Measurements from ENCODE around the gene CDK17. TPM values are rescaled to one million over a fixed set of nuclear protein-coding genes. Genes with fewer than 3 reads are reported as not detected.
"Not testable (repeated sequence)": the region's sequence is repeated elsewhere in the genome, so short reads cannot be mapped to it uniquely, and the experiment has no call there.

CDK17 gene
- total and polyA plus RNA-seq, 5 donors from 2014 or later, result 21.6 to 120 (median 26.8) TPM

- ATAC-seq (ENCODE audit: low read depth in 2 of 2) (no peak), DNase-seq (no peak)
- H3K4me3 ChIP-seq (ENCODE audit: low read depth, low read length), result no peak overlapping the region
- H3K4me1 ChIP-seq (ENCODE audit: control insufficient read depth, insufficient read depth, low read length, poor library complexity, severe bottlenecking), result peaks cover 11% of the 10 kb centered on the region
- no peak overlapping the region for H3K27ac Mint-ChIP-seq
- peaks cover 8 to 17% (median 13%) of the 10 kb centered on the region in 4 donors for H3K4me1 Mint-ChIP-seq
- no peaks in the 10 kb centered on the region for H3K9me3 ChIP-seq (ENCODE audit: control insufficient read depth in 2 of 2, low read length in 2 of 2)
- peak overlapping the region in 1 of 4 donors; percentile 21 for H3K4me3 Mint-ChIP-seq
- H3K27me3 Mint-ChIP-seq, result peaks cover 12% of the 10 kb centered on the region
- H3K36me3 ChIP-seq (ENCODE audit: control insufficient read depth, insufficient read depth, low read length), result no peaks in the 10 kb centered on the region
- no peaks in the 10 kb centered on the region for H3K27me3 ChIP-seq (ENCODE audit: control insufficient read depth, insufficient read depth, low read length)
- no peak overlapping the region for H3K27ac ChIP-seq (ENCODE audit: insufficient read depth, low read length, poor library complexity, severe bottlenecking)
- H3K9me3 Mint-ChIP-seq, result no peaks in the 10 kb centered on the region
- no peaks in the 10 kb centered on the region for H3K36me3 Mint-ChIP-seq
Measured at GRCh38 chr12:96403870-96404269, 3.6 kb upstream of the CDK17 start.

- not testable (repeated sequence) for H3K36me3 ChIP-seq (ENCODE audit: control insufficient read depth, insufficient read depth, low read length); H3K27me3 ChIP-seq (ENCODE audit: control insufficient read depth, insufficient read depth, low read length); H3K4me3 ChIP-seq (ENCODE audit: low read depth, low read length); H3K27ac ChIP-seq (ENCODE audit: insufficient read depth, low read length, poor library complexity, severe bottlenecking); ATAC-seq (ENCODE audit: low read depth in 2 of 2); H3K9me3 ChIP-seq (ENCODE audit: control insufficient read depth in 2 of 2, low read length in 2 of 2); H3K9me3 Mint-ChIP-seq; H3K27ac Mint-ChIP-seq; H3K4me3 Mint-ChIP-seq; H3K36me3 Mint-ChIP-seq; DNase-seq
- Mint-ChIP-seq H3K4me1 (peaks cover 17 to 31% (median 22%) of the 10 kb centered on the region in 4 donors), H3K27me3 (peaks cover 16% of the 10 kb centered on the region)
- H3K4me1 ChIP-seq (ENCODE audit: control insufficient read depth, insufficient read depth, low read length, poor library complexity, severe bottlenecking), result peaks cover 24% of the 10 kb centered on the region
Measured at GRCh38 chr12:96402522-96402921, 2.3 kb upstream of the CDK17 start.

DNA sequence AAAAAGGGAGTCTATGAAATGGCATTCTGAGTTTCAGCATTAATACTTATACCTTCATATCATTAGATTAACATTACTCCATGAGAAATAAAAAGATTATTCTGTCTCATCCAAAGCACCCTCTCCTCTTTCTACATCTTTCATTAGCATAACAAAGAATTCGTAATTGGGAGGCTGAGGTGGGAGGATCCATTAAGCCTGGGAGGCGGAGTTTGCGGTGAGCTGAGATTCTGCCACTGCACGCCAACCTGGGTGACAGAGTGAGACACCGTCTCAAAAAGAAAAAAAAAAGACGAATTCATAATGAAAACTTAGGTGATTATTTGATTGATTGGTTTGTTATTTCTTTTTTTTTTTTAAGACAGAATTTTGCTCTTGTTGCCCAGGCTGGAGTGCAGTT is 1.8 kb upstream of the CDK17 start:
- ATAC-seq (ENCODE audit: low read depth in 2 of 2), result no peak
- Histone ChIP-seq H3K27ac (ENCODE audit: insufficient read depth, low read length, poor library complexity, severe bottlenecking) (no peak overlapping the region), H3K4me3 (ENCODE audit: low read depth, low read length) (peak overlapping the region; percentile 99), H3K9me3 (ENCODE audit: control insufficient read depth in 2 of 2, low read length in 2 of 2) (no peaks in the 10 kb centered on the region), H3K4me1 (ENCODE audit: control insufficient read depth, insufficient read depth, low read length, poor library complexity, severe bottlenecking) (peaks cover 28% of the 10 kb centered on the region), H3K27me3 (ENCODE audit: control insufficient read depth, insufficient read depth, low read length) (no peaks in the 10 kb centered on the region), H3K36me3 (ENCODE audit: control insufficient read depth, insufficient read depth, low read length) (no peaks in the 10 kb centered on the region)
- Mint-ChIP-seq H3K36me3 (no peaks in the 10 kb centered on the region), H3K27me3 (peaks cover 16% of the 10 kb centered on the region), H3K4me1 (peaks cover 21 to 35% (median 26%) of the 10 kb centered on the region in 4 donors), H3K4me3 (peak overlapping the region in 2 of 4 donors; percentile 93 to 97), H3K9me3 (no peaks in the 10 kb centered on the region), H3K27ac (peak overlapping the region in 1 of 3 donors; percentile 98)
- no peak for DNase-seq

GRCh38 chr12:96401076-96401871 is 1.0 kb upstream of the CDK17 start:
- DNase-seq, result peak in 2 of 3 donors; percentile 83 to 84
- Mint-ChIP-seq H3K4me1 (peaks cover 26 to 43% (median 34%) of the 10 kb centered on the region in 4 donors), H3K4me3 (peak overlapping the region; percentile 90 to 97 (median 94)), H3K27ac (peak overlapping the region; percentile 91 to 98 (median 97)), H3K9me3 (no peaks in the 10 kb centered on the region), H3K36me3 (no peaks in the 10 kb centered on the region), H3K27me3 (peaks cover 16% of the 10 kb centered on the region)
- H3K27me3 ChIP-seq (ENCODE audit: control insufficient read depth, insufficient read depth, low read length), result no peaks in the 10 kb centered on the region
- no peaks in the 10 kb centered on the region for H3K36me3 ChIP-seq (ENCODE audit: control insufficient read depth, insufficient read depth, low read length)
- peak overlapping the region; percentile 97 for H3K27ac ChIP-seq (ENCODE audit: insufficient read depth, low read length, poor library complexity, severe bottlenecking)
- peak; percentile 26 for ATAC-seq (ENCODE audit: low read depth in 2 of 2)
- H3K4me3 ChIP-seq (ENCODE audit: low read depth, low read length), result peak overlapping the region; percentile 99
- H3K4me1 ChIP-seq (ENCODE audit: control insufficient read depth, insufficient read depth, low read length, poor library complexity, severe bottlenecking), result peaks cover 32% of the 10 kb centered on the region
- no peaks in the 10 kb centered on the region for H3K9me3 ChIP-seq (ENCODE audit: control insufficient read depth in 2 of 2, low read length in 2 of 2)

- H3K36me3 Mint-ChIP-seq, result no peaks in the 10 kb centered on the region
- Histone ChIP-seq H3K4me1 (ENCODE audit: control insufficient read depth, insufficient read depth, low read length, poor library complexity, severe bottlenecking) (peaks cover 32% of the 10 kb centered on the region), H3K9me3 (ENCODE audit: control insufficient read depth in 2 of 2, low read length in 2 of 2) (no peaks in the 10 kb centered on the region), H3K4me3 (ENCODE audit: low read depth, low read length) (peak overlapping the region; percentile 99), H3K27ac (ENCODE audit: insufficient read depth, low read length, poor library complexity, severe bottlenecking) (peak overlapping the region; percentile 97), H3K36me3 (ENCODE audit: control insufficient read depth, insufficient read depth, low read length) (no peaks in the 10 kb centered on the region), H3K27me3 (ENCODE audit: control insufficient read depth, insufficient read depth, low read length) (no peaks in the 10 kb centered on the region)
- H3K4me1 Mint-ChIP-seq, result peaks cover 32 to 49% (median 40%) of the 10 kb centered on the region in 4 donors
- H3K4me3 Mint-ChIP-seq, result peak overlapping the region; percentile 90 to 97 (median 94)
- ATAC-seq (ENCODE audit: low read depth in 2 of 2), result peak; percentile 4 to 16
- no peaks in the 10 kb centered on the region for H3K9me3 Mint-ChIP-seq
- peak overlapping the region; percentile 91 to 98 (median 97) for H3K27ac Mint-ChIP-seq
- peaks cover 16% of the 10 kb centered on the region for H3K27me3 Mint-ChIP-seq
- DNase-seq, result peak in 1 of 3 donors; percentile 60
Measured at GRCh38 chr12:96400631-96401075, 414 bp upstream of the CDK17 start.

DNA sequence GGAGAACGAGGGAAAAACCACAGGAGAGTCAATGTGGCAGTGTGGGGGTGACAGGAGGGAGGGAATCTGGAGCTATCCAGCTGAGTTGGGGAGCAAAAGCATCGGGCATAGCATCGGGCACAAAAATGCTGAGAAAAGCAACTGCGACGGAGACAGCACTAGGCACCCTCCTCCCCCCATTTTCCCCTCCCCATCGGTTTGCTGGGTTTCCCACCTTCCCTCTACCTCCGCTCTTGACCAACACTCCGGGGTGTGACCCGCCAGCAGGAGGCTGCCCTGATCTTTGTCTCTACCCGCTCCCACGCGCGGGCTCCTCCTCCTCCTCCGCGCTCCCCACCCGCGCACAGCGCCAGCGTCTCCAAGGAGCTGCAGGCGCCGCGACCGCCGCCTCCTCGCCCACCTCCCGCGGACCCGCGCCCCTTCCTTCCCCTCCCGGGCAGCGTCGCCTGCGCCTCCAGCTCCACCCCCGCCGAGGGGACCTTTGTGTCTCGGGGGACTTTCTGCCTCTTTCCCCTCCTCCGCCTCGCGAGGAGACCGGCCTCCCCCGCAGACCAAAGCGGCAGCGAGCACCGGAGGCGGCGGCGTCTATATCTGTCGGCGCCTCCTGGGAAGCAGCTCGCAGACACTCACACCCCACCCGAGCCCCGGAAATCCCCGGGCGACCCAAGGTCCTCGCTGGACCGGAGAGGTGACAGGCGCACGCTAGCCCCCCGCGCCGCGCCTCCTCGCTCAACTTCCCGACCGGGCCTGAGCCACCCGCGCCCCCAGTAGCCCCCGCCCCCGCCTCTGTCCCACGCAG is 920 bp downstream of the CDK17 start:
- Mint-ChIP-seq H3K9me3 (no peaks in the 10 kb centered on the region), H3K27ac (peak overlapping the region; percentile 91 to 98 (median 94)), H3K4me1 (peaks cover 36 to 58% (median 49%) of the 10 kb centered on the region in 4 donors), H3K27me3 (peaks cover 16% of the 10 kb centered on the region), H3K36me3 (no peaks in the 10 kb centered on the region), H3K4me3 (peak overlapping the region; percentile 89 to 99 (median 95))
- DNase-seq (peak; percentile 65 to 71 (median 67)), ATAC-seq (ENCODE audit: low read depth in 2 of 2) (peak; percentile 26 to 33)
- no peaks in the 10 kb centered on the region for H3K36me3 ChIP-seq (ENCODE audit: control insufficient read depth, insufficient read depth, low read length)
- peaks cover 32% of the 10 kb centered on the region for H3K4me1 ChIP-seq (ENCODE audit: control insufficient read depth, insufficient read depth, low read length, poor library complexity, severe bottlenecking)
- peak overlapping the region; percentile 97 for H3K27ac ChIP-seq (ENCODE audit: insufficient read depth, low read length, poor library complexity, severe bottlenecking)
- no peaks in the 10 kb centered on the region for H3K9me3 ChIP-seq (ENCODE audit: control insufficient read depth in 2 of 2, low read length in 2 of 2)
- H3K4me3 ChIP-seq (ENCODE audit: low read depth, low read length), result peak overlapping the region; percentile 100
- no peaks in the 10 kb centered on the region for H3K27me3 ChIP-seq (ENCODE audit: control insufficient read depth, insufficient read depth, low read length)

DNA sequence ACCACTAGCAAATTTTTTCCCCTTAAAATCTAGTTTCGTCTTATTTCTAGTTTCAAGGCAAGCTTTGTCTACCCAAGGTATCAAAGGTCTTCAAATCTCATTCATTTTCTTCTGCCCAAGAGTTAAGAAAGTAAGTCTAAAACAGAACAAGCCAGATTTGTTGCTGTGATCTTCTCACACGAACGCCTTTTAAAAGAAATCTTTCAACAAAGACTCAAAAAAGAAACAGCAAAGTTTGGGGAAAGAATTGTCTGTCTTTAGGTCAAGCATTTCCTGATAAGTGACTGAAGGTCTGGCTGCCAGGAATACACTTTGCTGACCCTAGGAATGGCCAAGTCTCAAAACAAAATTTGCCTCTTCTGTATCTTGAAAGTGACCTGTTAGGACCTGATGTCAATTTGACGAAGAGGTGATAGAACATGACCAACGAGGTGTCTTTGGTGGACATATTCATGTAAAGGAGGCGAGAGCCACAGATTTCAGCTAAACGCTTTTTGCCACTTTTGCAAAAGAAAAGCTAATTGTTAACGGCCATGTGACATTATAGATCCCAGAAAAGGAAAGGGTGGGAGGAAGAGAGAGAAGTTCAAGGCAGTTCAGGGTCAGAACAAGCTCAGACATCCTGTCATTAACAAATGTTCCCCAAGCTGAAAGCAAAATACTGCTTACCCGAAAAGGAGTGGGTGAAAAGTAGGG is 1.7 kb downstream of the CDK17 start:
- DNase-seq (peak in 2 of 3 donors; percentile 9 to 32), ATAC-seq (ENCODE audit: low read depth in 2 of 2) (no peak)
- Histone ChIP-seq H3K27ac (ENCODE audit: insufficient read depth, low read length, poor library complexity, severe bottlenecking) (peak overlapping the region; percentile 97), H3K36me3 (ENCODE audit: control insufficient read depth, insufficient read depth, low read length) (no peaks in the 10 kb centered on the region), H3K4me3 (ENCODE audit: low read depth, low read length) (peak overlapping the region; percentile 100), H3K4me1 (ENCODE audit: control insufficient read depth, insufficient read depth, low read length, poor library complexity, severe bottlenecking) (peaks cover 32% of the 10 kb centered on the region), H3K27me3 (ENCODE audit: control insufficient read depth, insufficient read depth, low read length) (no peaks in the 10 kb centered on the region), H3K9me3 (ENCODE audit: control insufficient read depth in 2 of 2, low read length in 2 of 2) (no peaks in the 10 kb centered on the region)
- peaks cover 16% of the 10 kb centered on the region for H3K27me3 Mint-ChIP-seq
- peak overlapping the region; percentile 89 to 99 (median 95) for H3K4me3 Mint-ChIP-seq
- no peaks in the 10 kb centered on the region for H3K36me3 Mint-ChIP-seq
- peak overlapping the region; percentile 91 to 98 (median 94) for H3K27ac Mint-ChIP-seq
- peaks cover 36 to 60% (median 50%) of the 10 kb centered on the region in 4 donors for H3K4me1 Mint-ChIP-seq
- no peaks in the 10 kb centered on the region for H3K9me3 Mint-ChIP-seq

Measured in CD4-positive, CD25-positive, alpha-beta regulatory T cell (primary cell).